GM12878 (cell line): ENCODE data around the gene SPDL1. TPM values are rescaled to one million over a fixed set of nuclear protein-coding genes. Genes with fewer than 3 reads are reported as not detected.
A peak's percentile ranks its signal among the peaks of the same experiment; 100 is the strongest.

Experiments used
- ATAC-seq: fragments of 200-7000 bp; cut with Tn5 transposase; 3 replicates; pipeline ENCODE4 v1.9.1; 2020; ENCODE audit warnings: mild to moderate bottlenecking, moderate library complexity
- BruUV-seq: library from RNA; stranded (reverse); fragments of 400-500 nt; replicated peaks from 2 replicates; lab custom pipeline; 2021; lab: Mats Ljungman, UMichigan
- CTCF ChIA-PET: fragments of 300-600 bp; sonication (Branson Sonifier 250); formaldehyde crosslinking; extraction: SDS; loops from one replicate; lab custom pipeline; 2021; ENCODE audit warnings: inconsistent platforms; lab: Yijun Ruan, JAX
- POLR2A ChIA-PET: fragments of 350-600 bp; formaldehyde crosslinking; extraction: SDS; loops from one replicate; lab custom pipeline; 2021; ENCODE audit warnings: inconsistent platforms; lab: Charles Lee
- RAD21 ChIA-PET: fragments of 300-600 bp; sonication (Branson Sonifier 250); formaldehyde crosslinking; loops from one replicate; lab custom pipeline; 2023; ENCODE audit warnings: antibody characterized with exemption; ENCODE audit not compliant: unreplicated experiment; lab: Charles Lee
- SMC1A ChIA-PET: fragments of 300-600 bp; sonication (Branson Sonifier 250); formaldehyde crosslinking; loops from one replicate; lab custom pipeline; 2023; ENCODE audit not compliant: unreplicated experiment, uncharacterized antibody; lab: Charles Lee
- DNase-seq: peaks from one replicate; pipeline ENCODE4 v3.0.0-alpha.2; 2011; ENCODE audit warnings: low read depth, low spot score
- FAIRE-seq: peaks from 3 replicates; lab custom pipeline; 2011; peaks lifted over from hg19 to GRCh38; lab: Jason Lieb, UNC
- H2AFZ ChIP-seq: 2 replicates; pipeline ENCODE4 v1.6.0; 2011; ENCODE audit warnings: low read depth, low read length, control low read depth; ENCODE audit not compliant: control insufficient read depth
- H3K27ac ChIP-seq: 2 replicates; pipeline ENCODE4 v1.5.1; 2011; ENCODE audit warnings: control low read depth; ENCODE audit not compliant: control insufficient read depth, insufficient read depth
- H3K27me3 ChIP-seq, 2 experiments: replicated peaks in 1 of 2; 2 replicates each; pipeline versions ENCODE4 v1.6.0 to v1.6.1; 2011; ENCODE audit warnings: low read length in 1 of 2; ENCODE audit not compliant: control insufficient read depth in 2 of 2, insufficient read depth in 2 of 2
- H3K36me3 ChIP-seq, 2 experiments: 2 replicates each; pipeline ENCODE4 v1.5.1; 2011; ENCODE audit warnings: low read length in 1 of 2; ENCODE audit not compliant: control insufficient read depth in 2 of 2, insufficient read depth in 2 of 2
- H3K4me1 ChIP-seq: 2 replicates; pipeline ENCODE4 v1.6.1; 2011; ENCODE audit warnings: mild to moderate bottlenecking, low read length, moderate library complexity, mixed read lengths; ENCODE audit not compliant: control insufficient read depth, insufficient read depth
- H3K4me2 ChIP-seq: 2 replicates; pipeline ENCODE4 v1.6.0; 2011; ENCODE audit warnings: control low read depth; ENCODE audit not compliant: control insufficient read depth, insufficient read depth
- H3K4me3 ChIP-seq: fragments of 200-600 bp; sonication (generic); 2 replicates; pipeline ENCODE4 v1.5.1; 2016
- H3K79me2 ChIP-seq: 2 replicates; pipeline ENCODE4 v1.6.0; 2011; ENCODE audit warnings: low read length; ENCODE audit not compliant: control insufficient read depth, insufficient read depth
- H3K9ac ChIP-seq: 2 replicates; pipeline ENCODE4 v1.8.0; 2011; ENCODE audit warnings: low read length, control low read depth, mixed read lengths; ENCODE audit not compliant: control insufficient read depth, insufficient read depth
- H3K9me3 ChIP-seq: replicated peaks from 3 replicates; pipeline ENCODE4 v1.5.1; 2011; ENCODE audit warnings: mild to moderate bottlenecking, low read length; ENCODE audit not compliant: control insufficient read depth, insufficient read depth
- H4K20me1 ChIP-seq: 2 replicates; pipeline ENCODE4 v1.6.0; 2011; ENCODE audit not compliant: control insufficient read depth, insufficient read depth
- CHD2 ChIP-seq: IDR thresholded peaks from 2 replicates; pipeline ENCODE4 v1.6.1; 2011; ENCODE audit warnings: low read depth, low read length, improper control_type of control experiment, borderline replicate concordance
- ESRRA ChIP-seq: IDR thresholded peaks from 2 replicates; pipeline ENCODE4 v1.6.1; 2012; ENCODE audit warnings: mild to moderate bottlenecking, low read length, improper control_type of control experiment
- RAD21 ChIP-seq: IDR thresholded peaks from 2 replicates; pipeline ENCODE4 v1.6.1; 2011; ENCODE audit warnings: mild to moderate bottlenecking, low read depth, low read length, moderate library complexity; ENCODE audit not compliant: insufficient read depth
- RUNX3 ChIP-seq: IDR thresholded peaks from 2 replicates; pipeline ENCODE4 v1.6.1; 2012; ENCODE audit warnings: low read length, inconsistent platforms
- SMC3 ChIP-seq: IDR thresholded peaks from 2 replicates; pipeline ENCODE4 v1.6.1; 2011; ENCODE audit warnings: low read length, improper control_type of control experiment, borderline replicate concordance
- WGBS: methylation state at CpG from one replicate; pipeline ENCODE4 v1.1.6; 2016; ENCODE audit warnings: low lambda C conversion rate; ENCODE audit not compliant: insufficient replicate concordance, insufficient coverage; ENCODE audit errors: missing lambda C conversion rate; 5-methylcytosine and 5-hydroxymethylcytosine counted together
- in situ Hi-C: fragments of 300-500 bp; cut with MboI; formaldehyde crosslinking; loops from 9 replicates; pipeline ENCODE4 v1.14.3; 2018; ENCODE audit warnings: mixed read lengths
- intact Hi-C: fragments of 100-400 bp; cut with micrococcal nuclease; formaldehyde crosslinking; loops from one replicate; pipeline ENCODE4 v1.14.2; 2022; ENCODE audit not compliant: unreplicated experiment
- polyA plus RNA-seq, 11 experiments: library from polyadenylated mRNA; depleted of rRNA in 4 of 11; unstranded in 6 of 11; stranded (reverse) in 5 of 11; fragments of >200 nt; fragmentation: Nextera tagmentation in 4 of 11; fragmentation: Illumina TruSeq in 1 of 11; extraction: Ambion mirVana in 4 of 11; extraction: Trizol in 1 of 11; gene quantifications; 1 replicate in 1 of 11; 2 replicates in 10 of 11; pipeline versions ENCODE4 v1.2.1 to v1.2.3, GENCODE V29; 2011 to 2016; ENCODE audit warnings: inconsistent platforms in 2 of 11, missing spikeins in 2 of 11, low read depth in 1 of 11
- total RNA-seq, 4 experiments: library from RNA; depleted of rRNA in 3 of 4; stranded (reverse); fragments of >200 nt in 3 of 4; fragmentation: Illumina TruSeq in 1 of 4; extraction: Trizol in 1 of 4; gene quantifications; 2 replicates each; pipeline versions ENCODE4 v1.2.1 to v1.2.3, GENCODE V29; 2013 to 2021
- TF ChIP-seq, protein P1 (sequence below), 3 experiments: IDR thresholded peaks in 2 of 3; conservative IDR thresholded peaks in 1 of 3; 2 replicates each; pipeline ENCODE4 v1.5.1; 2011; ENCODE audit warnings: low read depth in 3 of 3, low read length in 3 of 3, mild to moderate bottlenecking in 3 of 3, control low read depth in 2 of 3, moderate library complexity in 2 of 3, inconsistent platforms in 1 of 3, mixed read lengths in 1 of 3; ENCODE audit not compliant: control insufficient read depth in 2 of 3, insufficient read depth in 1 of 3; ENCODE audit errors: extremely low read depth in 1 of 3

Gene SPDL1
- total and polyA plus RNA-seq, 10 of the 15 experiments (the other 5 are each of a cell fraction or from before 2014, with no cell fraction given): 34.2 to 69.9 (median 46.0) TPM

DNA sequence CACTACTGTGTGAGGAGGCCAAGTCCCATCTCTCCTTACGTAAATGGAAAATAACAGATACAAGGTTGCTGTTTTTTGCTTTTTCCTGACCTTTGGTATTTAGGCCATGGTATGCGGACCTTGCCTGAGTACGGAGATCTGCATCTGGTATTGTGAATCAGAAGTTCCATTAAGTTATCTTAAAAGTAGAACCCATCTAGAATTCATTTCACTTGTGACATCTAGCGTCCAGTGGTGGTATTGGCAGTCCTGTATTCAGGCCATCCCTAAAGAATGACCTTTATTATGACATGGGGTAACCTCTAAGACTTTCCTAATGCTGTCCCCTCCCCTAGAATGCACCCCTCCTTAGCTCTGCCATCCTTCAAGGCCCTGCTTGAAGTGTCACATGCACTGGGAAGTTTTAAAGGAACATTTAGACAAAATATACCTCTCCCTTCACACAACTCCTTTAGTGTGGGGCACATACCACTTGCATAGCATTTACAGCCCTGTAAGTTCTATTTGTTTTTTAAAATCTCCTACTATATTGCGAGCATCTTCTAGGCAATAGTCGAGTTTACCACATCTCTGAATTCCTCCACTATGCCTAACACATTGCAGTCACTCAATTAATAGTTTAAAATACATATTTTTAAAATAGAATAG, 1.9 kb upstream of the SPDL1 start:
- H3K9ac ChIP-seq: no peak overlapping the region
- H4K20me1 ChIP-seq: no peaks in the 10 kb centered on the region
- ATAC-seq (peak; percentile 52), FAIRE-seq (peak; percentile 80), DNase-seq (no peak)
- no TSS peak for BruUV-seq
- no peak overlapping the region for H3K27ac ChIP-seq
- intact Hi-C loops (loop anchor here (1.0 to 5.0 kb wide), 6 partner anchors 76 to 904 kb away; no protein-coding TSS in a partner anchor), in situ Hi-C loops (loop anchor here (5.0 kb wide), 1 partner anchor 594 kb away; no protein-coding TSS in a partner anchor)
- H3K4me2 ChIP-seq: no peak overlapping the region
- peaks cover 0 to 3% of the 10 kb centered on the region in 2 experiments; a peak in 1 of 4 replicates for H3K27me3 ChIP-seq
- ChIA-PET CTCF (interaction anchor here (0.6 to 3.7 kb wide), 20 partner anchors 9 to 1313 kb away, joined by 3 to 30 read pairs (median 4); partner anchors contain the start of gene SLIT3), RAD21 (interaction anchor here (0.6 to 5.6 kb wide), 5 partner anchors 89 to 593 kb away, joined by 3 to 53 read pairs (median 3); no protein-coding TSS in a partner anchor), SMC1A (interaction anchor here (0.6 to 5.4 kb wide), 12 partner anchors 9 to 594 kb away, joined by 3 to 39 read pairs (median 4); no protein-coding TSS in a partner anchor), POLR2A (no interaction called here)
- no peak overlapping the region for H3K4me3 ChIP-seq
- TF ChIP-seq CHD2: no peak
- TF ChIP-seq, protein P1, sequence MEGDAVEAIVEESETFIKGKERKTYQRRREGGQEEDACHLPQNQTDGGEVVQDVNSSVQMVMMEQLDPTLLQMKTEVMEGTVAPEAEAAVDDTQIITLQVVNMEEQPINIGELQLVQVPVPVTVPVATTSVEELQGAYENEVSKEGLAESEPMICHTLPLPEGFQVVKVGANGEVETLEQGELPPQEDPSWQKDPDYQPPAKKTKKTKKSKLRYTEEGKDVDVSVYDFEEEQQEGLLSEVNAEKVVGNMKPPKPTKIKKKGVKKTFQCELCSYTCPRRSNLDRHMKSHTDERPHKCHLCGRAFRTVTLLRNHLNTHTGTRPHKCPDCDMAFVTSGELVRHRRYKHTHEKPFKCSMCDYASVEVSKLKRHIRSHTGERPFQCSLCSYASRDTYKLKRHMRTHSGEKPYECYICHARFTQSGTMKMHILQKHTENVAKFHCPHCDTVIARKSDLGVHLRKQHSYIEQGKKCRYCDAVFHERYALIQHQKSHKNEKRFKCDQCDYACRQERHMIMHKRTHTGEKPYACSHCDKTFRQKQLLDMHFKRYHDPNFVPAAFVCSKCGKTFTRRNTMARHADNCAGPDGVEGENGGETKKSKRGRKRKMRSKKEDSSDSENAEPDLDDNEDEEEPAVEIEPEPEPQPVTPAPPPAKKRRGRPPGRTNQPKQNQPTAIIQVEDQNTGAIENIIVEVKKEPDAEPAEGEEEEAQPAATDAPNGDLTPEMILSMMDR (IDR thresholded peaks at IDR 0.05 in 2 of 3, conservative IDR thresholded peaks at IDR 0.05 in 1 of 3; ENCODE audit: control insufficient read depth in 2 of 3, extremely low read depth in 1 of 3, insufficient read depth in 1 of 3, low read depth in 3 of 3, low read length in 3 of 3): peak; percentile 79 to 90 (median 80); a peak in 5 of 6 replicates
- peak; percentile 32; the same call in 1 of the 2 replicates for TF ChIP-seq RUNX3
- TF ChIP-seq RAD21: peak; percentile 78
- peak; percentile 70; the same call in 1 of the 2 replicates for TF ChIP-seq SMC3
- TF ChIP-seq ESRRA: 0 out of 2 replicates have a peak, but pooled peaks have one; percentile 32
- 10% methylated on average over 6 of the region's 6 CpGs for WGBS
- H3K79me2 ChIP-seq: peaks cover 31% of the 10 kb centered on the region
- H2AFZ ChIP-seq: no peak overlapping the region
- H3K9me3 ChIP-seq: no peaks in the 10 kb centered on the region
- no peaks in the 10 kb centered on the region for H3K36me3 ChIP-seq
- no peaks in the 10 kb centered on the region; the same call in 1 of the 2 replicates for H3K4me1 ChIP-seq
